T-helper 22 cell (primary cell): Measurements from ENCODE around the gene AEBP1.

ENCODE experiments used
- DNase-seq: peaks from one replicate; pipeline ENCODE4 v3.0.0-alpha.2; 2020; ENCODE audit warnings: low read depth

Gene AEBP1

DNA sequence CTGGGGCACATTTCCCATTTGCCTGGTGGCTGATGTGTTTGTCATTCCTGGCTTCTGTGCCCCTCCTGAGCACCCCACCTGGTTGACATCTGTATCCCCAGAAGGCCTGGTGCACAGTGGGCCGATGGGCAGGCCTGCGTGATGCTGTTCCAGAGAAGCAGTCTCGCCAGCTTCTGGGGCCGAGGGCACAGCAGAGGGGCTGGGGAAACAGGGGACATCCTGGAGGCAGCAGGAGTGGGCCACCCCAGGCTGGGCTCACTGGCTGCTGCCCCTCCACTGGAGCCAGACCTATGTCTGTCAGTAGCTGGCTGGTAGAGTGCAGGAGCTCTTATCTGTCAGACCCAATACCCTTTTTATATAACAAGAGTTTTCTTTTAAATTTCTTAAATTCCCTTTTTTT is 37.9 kb downstream of the AEBP1 start:
- DNase-seq, result no peak

DNA sequence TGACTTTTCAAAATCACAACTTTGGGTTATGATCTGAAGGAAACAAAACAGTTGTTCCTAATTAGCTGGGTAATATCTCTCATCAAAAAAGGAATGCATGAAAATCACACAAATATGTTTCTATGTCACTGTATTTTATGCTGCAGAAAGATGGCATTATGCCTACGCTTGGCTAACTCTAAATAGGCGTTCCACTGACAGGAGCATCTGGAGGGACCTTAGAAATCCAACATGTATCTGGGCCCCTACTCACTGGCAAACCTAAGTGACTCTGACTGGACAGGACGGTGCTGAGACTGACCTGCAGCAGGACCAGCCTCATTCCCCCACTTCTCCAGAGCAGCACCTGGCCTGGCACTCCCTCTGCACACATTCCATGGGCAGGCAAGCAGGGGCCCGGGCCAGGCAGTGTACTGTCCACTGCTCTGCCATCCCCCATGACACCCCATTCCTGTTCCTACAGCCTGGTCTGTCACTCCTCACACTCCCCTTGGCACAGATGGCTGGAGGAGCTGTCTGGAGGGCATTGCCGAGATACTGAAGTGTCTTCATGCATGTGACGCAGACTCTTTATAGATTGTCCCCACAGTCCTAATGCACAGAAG is 39.6 kb downstream of the AEBP1 start:
- no peak for DNase-seq

DNA sequence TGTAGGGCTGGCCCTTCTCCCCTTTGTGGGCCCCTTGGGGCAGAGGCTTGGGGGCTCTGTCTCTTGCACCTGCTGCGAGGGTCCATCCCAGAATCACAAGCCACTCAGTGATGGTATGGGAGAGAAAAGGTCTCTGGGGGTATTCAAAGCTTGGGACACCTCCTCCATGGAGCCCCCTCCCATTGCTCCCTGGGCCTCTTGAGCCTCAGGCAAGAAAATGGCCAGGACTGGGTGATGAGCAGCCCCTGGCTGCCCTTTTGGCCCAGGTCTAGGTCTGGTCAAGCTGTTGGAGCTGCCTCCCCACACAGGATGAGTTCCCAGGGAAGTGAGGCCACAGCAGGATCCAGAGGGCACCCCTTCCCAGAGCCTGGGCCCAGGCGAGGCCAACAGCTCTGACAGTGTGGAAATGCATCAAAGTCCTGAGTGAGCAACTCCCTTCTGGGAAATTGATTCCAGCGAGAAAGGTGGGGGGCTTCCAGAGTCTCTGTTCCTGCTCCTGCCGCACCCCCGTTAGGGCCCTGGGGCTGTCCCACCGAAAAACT is 40.4 kb downstream of the AEBP1 start:
- DNase-seq, result no peak

DNA sequence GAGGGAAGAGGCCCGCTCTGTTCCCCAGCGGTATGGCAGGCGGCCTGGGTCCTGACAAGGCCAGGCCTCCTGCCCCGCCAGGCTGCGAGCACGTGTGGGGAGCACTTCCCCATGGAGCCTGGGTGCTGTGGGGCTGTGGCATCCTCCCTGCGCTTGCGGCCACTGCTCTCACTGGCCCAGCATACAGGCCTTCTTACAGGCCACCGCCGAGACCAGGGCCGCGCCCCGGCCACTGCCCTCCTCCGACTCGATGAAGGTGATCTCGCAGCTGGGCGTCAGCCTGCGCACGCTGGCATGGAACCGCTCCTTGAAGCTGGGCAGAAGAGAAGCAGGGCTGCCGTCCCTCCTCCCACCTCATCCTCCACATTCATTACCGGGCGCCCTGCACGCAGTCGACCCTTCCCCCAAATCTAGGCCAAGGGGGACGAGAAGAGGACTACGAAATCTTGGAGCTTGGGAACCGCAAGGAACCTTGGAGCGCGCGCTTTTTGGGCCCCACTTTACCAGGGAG is 40.9 kb downstream of the AEBP1 start:
- no peak for DNase-seq

DNA sequence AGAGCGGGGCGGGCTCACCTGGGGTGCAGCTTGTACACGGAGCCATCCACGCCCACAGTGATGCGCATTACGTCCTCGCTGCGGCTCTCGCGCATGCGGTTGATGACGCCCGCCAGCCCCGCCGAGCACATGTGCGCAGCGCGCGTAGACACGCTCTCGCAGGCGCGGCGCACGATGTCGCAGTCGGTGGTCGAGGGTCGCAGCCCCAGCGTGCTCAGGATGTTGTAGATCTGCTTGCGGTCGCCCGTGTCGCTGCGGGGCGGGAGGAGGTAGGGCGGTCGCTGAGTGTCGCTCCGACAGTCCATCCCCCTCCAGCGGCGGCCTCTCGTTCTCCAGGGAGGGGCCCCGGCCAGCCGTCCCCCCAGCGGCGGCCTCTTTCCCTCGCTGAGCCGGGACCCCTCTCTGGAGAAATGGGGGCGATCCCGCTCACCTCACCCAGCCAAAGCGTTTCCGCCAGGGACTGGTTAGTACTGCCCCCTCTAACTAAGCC is 41.4 kb downstream of the AEBP1 start:
- peak; percentile 27 for DNase-seq

DNA sequence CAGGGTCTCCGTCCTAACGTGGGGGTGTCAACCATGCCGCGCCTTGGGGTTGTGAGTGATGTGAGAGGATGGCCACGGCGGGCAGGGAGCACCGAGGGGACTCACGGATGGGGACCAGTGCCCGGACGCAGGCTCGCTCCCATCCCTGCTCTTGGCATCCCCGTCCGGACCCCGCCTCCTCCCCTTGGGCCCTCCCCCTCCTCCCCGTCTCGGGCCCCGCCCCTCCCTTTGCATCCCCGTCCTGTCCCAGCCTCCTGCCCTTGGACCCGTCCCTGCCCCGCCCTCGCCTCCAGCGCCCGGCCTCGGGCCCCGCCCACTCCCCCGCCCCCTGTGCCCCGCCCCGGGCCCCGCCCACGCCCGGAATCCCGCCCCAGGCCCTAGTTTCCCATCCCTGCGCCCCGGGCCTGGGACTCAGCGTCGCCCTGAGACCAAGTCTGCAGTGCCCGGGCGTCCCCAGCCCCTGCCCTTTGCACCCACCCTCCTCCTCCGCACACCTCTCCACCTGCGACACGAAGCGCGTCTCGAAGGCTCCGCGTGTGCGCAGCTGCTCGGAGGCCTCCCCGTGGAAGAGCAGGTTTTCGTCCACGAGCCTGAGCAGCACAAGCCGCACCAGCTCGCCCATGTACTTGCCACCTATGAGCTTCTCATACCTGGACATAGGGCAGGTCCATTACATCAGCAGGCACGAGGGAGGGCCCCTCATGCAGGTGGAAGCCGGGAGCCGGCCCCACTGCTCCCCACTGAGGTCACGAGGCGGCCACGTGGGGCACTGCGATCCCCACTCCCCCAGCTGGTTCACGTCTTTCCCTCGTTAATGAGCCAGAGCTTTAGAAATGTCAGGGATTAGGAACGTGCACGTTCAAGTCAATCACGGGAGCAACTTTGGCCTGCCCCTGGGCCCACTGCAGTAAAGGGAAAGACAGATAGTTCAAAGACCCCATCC is 42.1 kb downstream of the AEBP1 start:
- DNase-seq, result peak; percentile 55

DNA sequence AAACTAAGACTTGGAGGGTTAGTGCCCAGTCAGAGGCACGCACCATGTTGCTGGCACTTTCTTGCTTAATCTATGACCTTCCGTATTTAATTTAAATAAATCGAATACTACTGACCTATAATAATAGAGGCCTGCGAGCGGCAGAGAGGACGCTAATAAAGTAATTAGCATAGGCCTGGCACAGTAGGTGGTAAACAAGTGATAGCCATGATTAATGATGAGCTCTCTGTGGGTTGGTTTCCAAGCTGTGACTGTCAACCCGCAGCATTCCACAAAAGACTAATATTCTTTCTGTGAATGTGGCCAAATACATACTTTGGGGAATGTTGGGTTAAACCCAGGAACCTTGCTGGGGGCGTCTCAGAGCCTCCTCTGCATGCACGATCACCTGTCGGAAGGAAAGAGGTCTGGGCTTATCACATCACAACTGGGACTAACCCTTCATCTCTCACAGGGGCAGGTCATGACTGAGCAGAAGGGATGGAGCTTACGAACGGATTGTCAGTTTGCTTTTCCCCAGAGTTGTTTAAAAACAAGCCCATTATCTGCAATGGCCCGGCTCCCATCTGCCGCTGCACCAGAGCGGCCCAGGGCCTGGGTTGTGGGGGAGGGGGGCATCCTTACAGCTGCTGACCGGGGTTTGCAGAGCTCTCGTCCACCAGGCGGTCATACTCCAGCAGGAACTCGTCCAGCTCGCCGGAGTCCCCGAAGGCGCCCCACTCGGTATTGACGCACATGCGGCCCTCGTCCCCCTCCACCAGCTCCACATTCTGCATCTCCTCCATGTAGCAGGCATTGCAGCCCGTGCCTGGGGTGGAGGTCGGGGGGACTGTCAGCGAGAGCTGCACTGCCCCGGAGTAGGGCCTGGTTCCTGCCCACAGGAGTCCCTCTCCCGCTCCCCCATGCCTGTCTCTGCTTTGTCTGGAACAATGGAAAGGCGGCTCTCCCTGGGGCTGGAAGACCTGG is 43.2 kb downstream of the AEBP1 start:
- no peak for DNase-seq

DNA sequence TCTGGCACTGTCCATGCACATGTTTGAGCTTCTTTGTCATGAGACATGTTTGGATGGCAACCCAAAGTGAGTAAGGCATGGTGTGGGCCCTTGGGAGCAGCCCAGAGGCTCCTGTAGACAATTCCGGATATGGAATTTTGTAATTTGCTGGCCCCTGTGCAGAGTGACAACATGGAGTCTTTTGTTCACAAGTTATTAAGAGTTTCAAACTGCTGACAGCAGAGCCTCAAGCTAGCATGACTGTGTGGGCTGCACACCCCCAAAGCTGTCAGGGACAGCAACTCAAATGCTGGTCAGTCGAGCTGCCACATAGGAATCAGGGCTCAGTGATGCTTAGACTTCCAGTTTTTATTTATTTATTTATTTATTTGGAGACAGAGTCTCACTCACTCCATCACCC is 44.0 kb downstream of the AEBP1 start:
- no peak for DNase-seq

DNA sequence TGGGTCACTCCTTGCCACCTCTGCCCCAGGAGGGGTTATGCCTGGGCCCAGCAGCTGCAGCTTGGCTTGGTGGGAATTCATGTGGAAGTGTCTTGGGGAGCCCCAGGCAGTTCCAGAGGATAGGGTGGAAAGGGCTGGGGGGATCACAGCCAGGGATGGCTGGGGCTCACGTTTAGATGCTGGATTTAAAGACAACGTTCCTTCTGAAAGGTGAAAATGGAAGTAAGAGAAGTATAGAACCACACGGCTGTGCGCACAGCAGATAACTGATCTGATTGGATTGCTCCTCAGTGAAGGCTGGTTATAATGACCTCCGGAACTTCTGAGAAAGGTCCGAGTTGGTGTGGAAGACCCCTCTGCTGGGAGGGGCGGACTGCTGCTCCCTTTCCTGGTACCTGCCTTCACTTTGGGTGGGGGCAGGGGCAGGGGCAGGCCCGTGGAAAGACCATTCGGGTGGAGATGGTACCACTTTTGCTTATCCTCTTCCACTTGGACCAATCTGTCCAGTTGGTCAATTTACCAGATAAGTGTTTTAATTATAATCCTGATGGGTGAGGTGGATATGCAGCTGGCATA is 44.9 kb downstream of the AEBP1 start:
- no peak for DNase-seq

DNA sequence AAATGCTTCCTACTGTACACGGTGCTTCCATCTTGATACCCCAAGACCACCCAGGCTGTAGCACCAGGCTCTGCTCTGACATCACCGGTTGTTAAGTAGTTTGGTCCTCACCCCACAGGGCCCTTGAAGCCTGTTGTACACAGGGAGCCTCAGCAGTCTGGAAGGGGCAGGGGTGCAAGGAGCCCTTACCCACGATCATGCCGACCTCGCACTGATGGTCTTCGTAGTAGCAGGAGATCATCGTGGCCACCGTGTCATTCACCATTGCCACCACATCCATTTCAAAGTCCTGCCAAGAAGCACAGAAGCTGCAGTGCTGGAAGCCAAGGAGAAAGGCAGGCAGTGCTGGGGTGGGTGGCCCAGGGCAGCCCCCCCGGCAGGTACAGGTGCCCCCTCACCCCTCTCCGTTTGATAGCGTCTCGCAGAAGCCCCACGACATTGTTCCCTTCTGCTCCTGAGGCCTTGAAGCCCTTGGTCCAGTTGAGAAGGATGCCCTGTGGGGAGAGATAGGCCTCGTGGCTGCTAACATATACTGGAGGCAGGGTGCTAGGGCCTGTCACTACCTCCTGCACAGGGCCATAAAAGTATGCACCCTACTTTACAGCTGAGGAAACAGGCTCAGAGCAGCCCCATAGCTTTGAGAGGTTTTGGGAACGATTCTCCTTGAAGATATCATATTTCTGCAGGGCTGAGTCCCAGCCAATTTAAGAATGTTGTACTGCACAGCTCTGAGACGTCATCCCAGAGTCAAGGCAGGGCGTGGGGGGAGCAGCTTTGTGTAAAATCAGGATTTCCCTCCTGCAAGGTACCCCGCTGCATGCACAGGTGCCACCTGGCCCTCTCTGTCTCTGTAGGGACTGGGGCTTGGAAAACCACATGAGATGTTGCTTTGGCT is 45.7 kb downstream of the AEBP1 start:
- no peak for DNase-seq

DNA sequence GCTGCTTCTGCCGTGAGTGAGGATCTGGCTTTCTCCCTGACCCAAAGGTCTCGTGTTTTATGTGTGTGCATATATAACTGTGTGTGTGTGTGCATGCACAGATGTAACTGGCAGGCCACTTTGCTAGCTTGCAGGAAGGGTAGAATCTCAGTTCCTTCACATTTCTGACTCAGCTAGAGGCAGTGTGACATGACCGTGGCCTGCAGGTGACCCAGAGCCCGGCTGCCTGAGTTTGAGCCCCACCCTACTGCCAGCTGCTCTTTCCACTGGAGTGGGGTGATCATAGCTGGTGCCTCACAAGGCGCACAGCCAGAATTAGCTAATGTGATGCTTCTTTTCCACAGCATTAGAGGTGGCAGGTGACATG is 46.3 kb downstream of the AEBP1 start:
- no peak for DNase-seq

DNA sequence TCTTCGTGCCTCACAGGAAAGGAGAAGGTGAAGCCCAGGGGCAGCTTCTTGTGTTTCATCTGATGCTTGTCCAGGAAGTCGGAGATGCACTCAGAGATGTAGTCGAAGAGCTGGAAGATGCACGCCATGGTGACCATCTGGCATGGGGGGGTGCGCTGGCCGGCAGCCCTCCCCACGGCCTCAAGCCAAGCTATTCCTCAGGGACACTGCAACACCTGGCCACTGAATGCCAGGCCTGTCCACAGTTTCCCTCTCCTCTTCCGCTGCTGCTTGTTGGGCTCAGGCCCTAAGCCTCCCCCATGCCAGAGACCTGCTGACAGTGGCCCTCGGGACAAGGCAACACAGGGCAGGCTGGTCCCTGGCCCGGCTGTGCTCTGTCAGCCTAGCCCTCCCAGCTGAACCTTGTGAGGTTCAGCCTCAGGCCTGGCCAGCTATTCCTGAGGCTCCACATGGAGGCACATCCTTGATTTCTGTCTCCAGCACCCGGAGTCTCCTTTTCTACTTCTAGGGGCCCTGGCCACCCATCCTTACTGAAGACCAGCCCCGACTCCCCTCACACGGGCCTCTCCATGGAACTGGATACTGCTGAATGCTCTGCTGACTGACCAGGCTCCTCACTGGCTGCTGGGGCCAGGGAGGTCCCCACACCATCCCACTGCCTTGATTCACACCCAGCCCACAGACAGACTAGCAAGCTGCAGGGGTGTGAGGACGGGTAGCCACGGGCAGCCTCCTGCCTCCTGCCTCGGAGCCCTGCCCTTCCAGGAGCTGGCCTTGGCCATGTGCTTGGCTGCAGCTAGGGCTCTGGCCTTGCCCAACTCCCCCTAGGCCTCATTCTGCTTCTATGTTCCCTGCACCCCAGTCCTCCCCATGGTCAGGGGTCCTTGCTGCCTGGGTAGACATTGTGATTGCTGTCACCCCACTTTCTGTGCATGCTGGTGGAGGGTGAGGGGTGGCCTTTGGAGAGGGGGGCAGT is 47.1 kb downstream of the AEBP1 start:
- DNase-seq, result no peak

DNA sequence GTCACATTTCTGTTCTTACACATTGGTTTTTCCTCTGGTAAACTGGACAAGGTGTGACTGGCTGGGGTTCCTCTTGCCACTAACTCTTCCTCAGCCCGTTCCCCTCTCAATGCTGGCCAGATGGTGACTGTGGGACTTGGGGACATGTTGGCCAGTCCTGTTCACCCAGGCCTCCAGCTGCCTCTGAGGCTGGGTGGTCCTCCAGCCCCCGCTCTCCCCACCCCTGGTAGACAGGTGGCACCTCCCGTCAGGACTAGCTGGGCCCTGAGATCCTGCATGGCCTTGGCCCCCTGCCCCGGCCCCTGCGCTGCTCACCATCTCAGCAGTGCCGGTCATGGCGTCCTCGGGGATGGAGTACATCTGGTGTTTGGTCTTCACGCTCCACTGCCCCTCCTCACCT is 47.8 kb downstream of the AEBP1 start:
- no peak for DNase-seq

DNA sequence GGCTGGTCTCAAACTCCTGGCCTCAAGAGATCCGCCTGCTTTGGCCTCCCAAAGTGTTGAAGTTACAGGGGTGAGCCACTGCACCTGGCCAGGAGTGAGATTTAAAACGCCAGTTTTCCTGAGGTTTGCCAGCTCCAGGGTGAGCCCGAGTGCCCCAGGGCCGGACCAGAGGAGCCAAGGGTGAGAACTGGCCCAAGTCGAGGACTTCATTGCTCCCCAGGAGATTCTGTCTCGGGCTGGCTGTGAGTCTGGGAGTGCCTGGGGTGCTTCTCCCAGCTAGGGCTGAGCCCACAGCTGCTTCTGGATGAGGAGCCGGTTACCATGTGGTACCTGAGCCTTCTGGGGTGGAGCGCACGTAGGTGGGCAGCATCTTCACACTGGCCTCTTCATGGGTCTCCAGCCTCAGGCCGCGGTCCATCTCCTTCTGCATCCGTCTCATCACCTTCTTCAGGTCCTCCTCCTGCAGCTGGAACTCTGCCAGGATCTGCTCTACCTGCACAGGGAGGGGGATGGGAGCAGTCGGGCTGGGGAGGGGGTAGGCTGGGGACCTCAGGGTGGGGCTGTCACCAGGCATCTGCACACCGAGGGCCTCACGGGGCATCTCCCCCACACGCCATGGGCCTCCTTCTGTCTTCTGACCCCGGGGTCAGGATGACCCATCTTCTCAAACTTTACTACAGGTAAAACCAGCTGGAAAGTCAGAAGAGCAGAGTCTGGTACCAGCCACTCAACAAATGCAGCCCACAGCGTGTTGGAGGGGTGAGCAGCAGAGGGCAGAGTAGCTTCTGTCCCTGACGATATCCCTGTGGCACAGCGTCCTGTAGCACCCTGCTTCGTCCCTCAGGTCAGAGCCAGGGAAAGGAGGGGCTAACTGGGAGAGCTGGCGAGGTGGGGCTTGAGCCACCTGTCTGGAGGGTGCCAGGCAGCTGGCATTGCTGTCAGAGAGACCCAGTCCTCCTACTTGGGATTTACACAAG is 49.1 kb downstream of the AEBP1 start:
- DNase-seq, result no peak

DNA sequence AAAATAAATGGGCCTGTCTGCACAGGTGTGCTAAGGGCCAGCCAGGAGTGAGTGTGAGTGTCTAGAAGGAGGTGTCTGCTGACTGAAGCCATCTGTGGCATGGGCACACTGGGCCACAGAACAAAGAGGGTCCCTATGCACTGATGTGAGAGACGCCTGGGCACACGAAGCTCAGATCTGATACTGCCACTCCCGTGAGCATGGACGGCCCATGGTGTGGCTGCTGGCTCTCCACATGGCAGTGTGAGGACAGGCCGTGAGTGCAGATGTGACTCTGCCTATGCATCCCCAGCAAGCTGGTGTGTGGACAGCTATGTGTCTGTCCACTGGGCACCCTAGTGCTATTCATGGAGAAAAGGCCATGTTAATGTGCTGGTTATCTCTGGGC is 49.8 kb downstream of the AEBP1 start:
- no peak for DNase-seq

DNA sequence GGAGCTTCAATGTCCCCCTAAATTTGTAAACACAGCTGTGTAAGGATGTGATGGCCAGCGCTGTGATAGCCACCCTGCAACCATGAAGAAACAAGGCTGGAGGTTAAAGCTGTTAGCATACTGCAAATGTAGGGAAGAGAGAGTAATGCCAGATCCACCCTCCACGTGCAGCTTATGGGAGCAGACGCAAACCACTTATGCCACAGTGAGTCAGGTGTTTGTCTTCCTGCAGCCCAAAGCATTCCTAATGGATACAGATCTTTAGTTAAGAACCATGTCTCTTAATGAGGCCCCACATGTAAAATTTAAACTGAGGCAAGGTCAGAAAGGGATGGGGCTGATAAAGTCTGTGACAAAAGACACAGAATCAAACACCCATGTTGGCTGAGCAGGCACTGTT is 50.6 kb downstream of the AEBP1 start:
- DNase-seq, result no peak

DNA sequence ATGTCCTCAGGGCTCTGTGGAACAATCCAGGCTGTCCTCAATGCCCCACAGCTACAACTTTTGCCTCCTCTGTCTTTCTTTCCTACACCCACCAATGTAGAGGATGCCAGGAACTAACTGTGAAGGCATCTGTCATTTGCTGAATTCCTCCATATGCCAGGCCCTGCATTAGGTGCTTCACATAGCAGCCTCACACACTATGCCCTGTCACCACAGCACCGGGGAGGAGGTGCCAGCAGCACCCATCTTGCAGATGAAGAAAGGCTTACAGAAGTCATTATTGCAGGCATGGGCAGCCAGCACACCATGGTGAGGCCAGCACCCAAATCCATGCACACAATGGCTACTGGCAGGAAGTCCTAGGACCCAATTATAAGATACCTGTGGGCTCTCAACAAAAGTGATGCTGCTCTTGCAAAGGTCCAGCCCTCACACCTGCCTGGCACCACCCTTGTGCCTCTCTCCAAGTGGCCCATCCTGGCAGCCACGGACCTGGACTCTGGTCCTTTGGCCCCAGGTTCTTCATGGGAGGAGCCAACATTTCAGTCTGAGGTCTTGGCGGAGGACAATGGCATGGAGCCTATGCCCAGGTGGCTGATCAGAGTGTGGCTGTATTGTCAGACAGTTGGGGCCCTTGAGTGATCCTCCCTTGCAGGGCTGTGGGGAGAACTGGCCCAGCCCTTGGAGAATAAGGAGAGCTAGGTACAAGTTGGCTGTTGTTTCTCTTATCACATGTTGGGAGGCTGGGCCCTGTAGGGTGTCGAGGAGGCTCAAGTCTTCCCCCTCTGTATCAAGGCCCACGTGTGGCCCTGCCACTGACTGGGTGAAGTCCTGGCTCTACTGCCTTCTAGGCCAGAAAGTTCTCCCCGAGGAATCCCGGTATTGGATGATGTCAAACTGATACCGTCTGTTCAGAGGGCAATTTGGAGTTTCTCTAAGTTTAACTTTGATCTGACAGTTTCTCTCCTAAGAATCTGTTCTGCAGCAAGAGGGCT is 51.3 kb downstream of the AEBP1 start:
- no peak for DNase-seq
